H9 (cell line): ENCODE measurements around the gene INTS6. TPM values are rescaled to one million over a fixed set of nuclear protein-coding genes. Genes with fewer than 3 reads are reported as not detected.

ENCODE experiments used
- DNase-seq: peaks from one replicate; pipeline ENCODE4 v3.0.0-alpha.2; 2017
- H2AFZ ChIP-seq: one replicate; pipeline ENCODE4 v1.6.1; 2013; ENCODE audit warnings: mild to moderate bottlenecking, low read length, control low read depth, moderate library complexity
- H2AK5ac ChIP-seq: 2 replicates; pipeline ENCODE4 v1.6.1; 2013; ENCODE audit warnings: low read length, control low read depth, mixed read lengths; ENCODE audit not compliant: insufficient read length
- H2BK120ac ChIP-seq: one replicate; pipeline ENCODE4 v1.6.1; 2013; ENCODE audit warnings: low read depth, mild to moderate bottlenecking, low read length, control low read depth, inconsistent platforms; ENCODE audit not compliant: poor library complexity, severe bottlenecking
- H2BK12ac ChIP-seq: 2 replicates; pipeline ENCODE4 v1.6.1; 2013; ENCODE audit warnings: low read length, control low read depth, mixed read lengths, low read depth; ENCODE audit not compliant: insufficient read length
- H2BK15ac ChIP-seq: 2 replicates; pipeline ENCODE4 v1.6.1; 2013; ENCODE audit warnings: low read depth, low read length, control low read depth
- H2BK20ac ChIP-seq: one replicate; pipeline ENCODE4 v1.6.1; 2013; ENCODE audit warnings: low read depth, mild to moderate bottlenecking, low read length, control low read depth, inconsistent platforms; ENCODE audit not compliant: poor library complexity, severe bottlenecking
- H2BK5ac ChIP-seq: 2 replicates; pipeline ENCODE4 v1.6.1; 2013; ENCODE audit warnings: low read length, control low read depth, mixed read lengths; ENCODE audit not compliant: insufficient read length
- H3K14ac ChIP-seq: 2 replicates; pipeline ENCODE4 v1.6.1; 2013; ENCODE audit warnings: low read length, control low read depth; ENCODE audit not compliant: insufficient read depth
- H3K18ac ChIP-seq: 2 replicates; pipeline ENCODE4 v1.6.1; 2013; ENCODE audit warnings: low read depth, mild to moderate bottlenecking, mixed read lengths, low read length, control low read depth; ENCODE audit not compliant: insufficient read length
- H3K23ac ChIP-seq: 2 replicates; pipeline ENCODE4 v1.6.1; 2013; ENCODE audit warnings: low read length, control low read depth, mixed read lengths, low read depth; ENCODE audit not compliant: insufficient read length
- H3K23me2 ChIP-seq: 2 replicates; pipeline ENCODE4 v1.6.1; 2013; ENCODE audit warnings: low read depth, mild to moderate bottlenecking, mixed read lengths, low read length, control low read depth; ENCODE audit not compliant: insufficient read length, poor library complexity, severe bottlenecking
- H3K27ac ChIP-seq: 2 replicates; pipeline ENCODE4 v1.5.1; 2013; ENCODE audit warnings: low read length, control low read depth, mixed read lengths, low read depth; ENCODE audit not compliant: insufficient read length
- H3K27me3 ChIP-seq: 2 replicates; pipeline ENCODE4 v1.6.1; 2013; ENCODE audit warnings: low read length, control low read depth, inconsistent platforms; ENCODE audit not compliant: insufficient read depth
- H3K4ac ChIP-seq: 2 replicates; pipeline ENCODE4 v1.6.1; 2013; ENCODE audit warnings: low read depth, mild to moderate bottlenecking, control low read depth, inconsistent platforms, low read length, moderate library complexity
- H3K4me1 ChIP-seq: 2 replicates; pipeline ENCODE4 v1.6.1; 2013; ENCODE audit warnings: low read length, control low read depth, inconsistent platforms; ENCODE audit not compliant: insufficient read depth
- H3K4me2 ChIP-seq: 2 replicates; pipeline ENCODE4 v1.6.1; 2013; ENCODE audit warnings: low read length, control low read depth, mixed read lengths; ENCODE audit not compliant: insufficient read length, insufficient read depth
- H3K56ac ChIP-seq: 2 replicates; pipeline ENCODE4 v1.6.1; 2013; ENCODE audit warnings: low read depth, mild to moderate bottlenecking, mixed read lengths, low read length, control low read depth; ENCODE audit not compliant: insufficient read length
- H3K79me1 ChIP-seq: 2 replicates; pipeline ENCODE4 v1.6.1; 2013; ENCODE audit warnings: low read depth, mild to moderate bottlenecking, moderate library complexity, low read length, control low read depth, inconsistent platforms; ENCODE audit not compliant: insufficient read depth, poor library complexity, severe bottlenecking
- H3K79me2 ChIP-seq: 2 replicates; pipeline ENCODE4 v1.6.1; 2013; ENCODE audit warnings: low read length, control low read depth, inconsistent platforms; ENCODE audit not compliant: insufficient read depth
- H3K9ac ChIP-seq: 2 replicates; pipeline ENCODE4 v1.6.1; 2013; ENCODE audit warnings: low read length, control low read depth, mixed read lengths; ENCODE audit not compliant: insufficient read length; ENCODE audit errors: extremely low read depth
- H3K9me3 ChIP-seq: one replicate; pipeline ENCODE4 v1.6.1; 2013; ENCODE audit warnings: low read depth, low read length, inconsistent platforms; ENCODE audit not compliant: control insufficient read depth
- H3T11ph ChIP-seq: one replicate; pipeline ENCODE4 v1.6.1; 2013; ENCODE audit warnings: mild to moderate bottlenecking, low read length, control low read depth, inconsistent platforms
- H4K20me1 ChIP-seq: one replicate; pipeline ENCODE4 v1.6.1; 2013; ENCODE audit not compliant: control insufficient read depth, insufficient read length, insufficient read depth
- H4K5ac ChIP-seq: 2 replicates; pipeline ENCODE4 v1.6.1; 2013; ENCODE audit warnings: low read depth, mild to moderate bottlenecking, mixed read lengths, low read length, control low read depth; ENCODE audit not compliant: insufficient read length
- H4K8ac ChIP-seq: replicated peaks from 2 replicates; pipeline ENCODE4 v1.6.1; 2013; ENCODE audit warnings: low read length, control low read depth, mixed read lengths, low read depth; ENCODE audit not compliant: insufficient read length
- H4K91ac ChIP-seq: 2 replicates; pipeline ENCODE4 v1.6.1; 2013; ENCODE audit warnings: low read depth, mild to moderate bottlenecking, moderate library complexity, mixed read lengths, low read length, control low read depth; ENCODE audit not compliant: insufficient read length
- H3K27ac Mint-ChIP-seq, 3 experiments: 2 replicates in 2 of 3; 3 replicates in 1 of 3; pipeline ENCODE4 v1.8.0; 2020 to 2021; ENCODE audit warnings: mixed read lengths in 3 of 3, mild to moderate bottlenecking in 1 of 3, moderate library complexity in 1 of 3
- H3K27me3 Mint-ChIP-seq: 2 replicates; pipeline ENCODE4 v1.8.0; 2021; ENCODE audit warnings: low read depth, mild to moderate bottlenecking, moderate library complexity, mixed read lengths
- H3K36me3 Mint-ChIP-seq, 3 experiments: 2 replicates in 2 of 3; 3 replicates in 1 of 3; pipeline ENCODE4 v1.8.0; 2020 to 2021; ENCODE audit warnings: low read depth in 3 of 3, mixed read lengths in 3 of 3; ENCODE audit not compliant: insufficient read depth in 1 of 3
- H3K4me1 Mint-ChIP-seq, 2 experiments: 2 replicates each; pipeline ENCODE4 v1.8.0; 2020; ENCODE audit warnings: mixed read lengths in 2 of 2
- H3K4me3 Mint-ChIP-seq, 2 experiments: 2 replicates in 1 of 2; 3 replicates in 1 of 2; pipeline ENCODE4 v1.8.0; 2020 to 2021; ENCODE audit warnings: mild to moderate bottlenecking in 2 of 2, mixed read lengths in 2 of 2, moderate library complexity in 1 of 2
- H3K9me3 Mint-ChIP-seq, 2 experiments: 2 replicates in 1 of 2; 3 replicates in 1 of 2; pipeline ENCODE4 v1.8.0; 2020; ENCODE audit warnings: mild to moderate bottlenecking in 2 of 2, mixed read lengths in 2 of 2, moderate library complexity in 1 of 2
- CTCF ChIP-seq: fragments of 200-600 bp; sonication (generic); conservative IDR thresholded peaks from 3 replicates; pipeline ENCODE4 v1.8.0; 2021; ENCODE audit warnings: antibody characterized with exemption, mild to moderate bottlenecking
- total RNA-seq: library from RNA; stranded (reverse); gene quantifications from 2 replicates; pipeline ENCODE4 v1.2.1, GENCODE V29; 2021

The INTS6 gene
- total RNA-seq, 1 experiment from 2014 or later = 61.2 TPM

DNA sequence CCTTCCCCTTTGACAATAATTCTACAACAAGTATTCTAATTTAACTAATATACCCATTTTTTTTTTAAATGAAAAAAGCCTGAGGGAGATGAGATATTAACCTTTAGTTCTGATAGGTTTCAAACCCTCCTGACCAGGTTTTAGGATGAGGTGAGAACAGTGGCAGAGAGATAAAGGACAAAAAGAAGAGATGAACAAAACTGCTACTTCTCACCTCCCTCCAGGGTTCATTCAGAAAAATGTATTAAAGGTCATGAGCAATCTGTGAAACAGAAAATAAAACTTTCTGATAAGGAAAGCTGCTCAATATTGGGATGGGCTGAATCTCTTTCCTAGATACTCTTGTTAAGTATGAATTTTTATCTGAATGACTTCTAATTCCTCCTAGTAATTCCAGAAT lies 89.2 kb downstream of the INTS6 start:
- Histone ChIP-seq H2AK5ac (no peak overlapping the region), H3K27ac (no peak overlapping the region), H4K8ac (no peak overlapping the region), H4K5ac (no peak overlapping the region), H3K79me2 (no peaks in the 10 kb centered on the region), H2BK5ac (no peak overlapping the region), H2BK120ac (no peak overlapping the region), H3K23ac (no peak overlapping the region), H3K56ac (no peak overlapping the region), H3K9me3 (no peaks in the 10 kb centered on the region), H2AFZ (no peak overlapping the region), H2BK15ac (no peak overlapping the region), H3K79me1 (no peaks in the 10 kb centered on the region), H3K4me1 (no peaks in the 10 kb centered on the region; the same call in 1 of the 2 replicates), H2BK12ac (no peak overlapping the region), H4K91ac (no peak overlapping the region), H3K23me2 (no peaks in the 10 kb centered on the region), H4K20me1 (no peaks in the 10 kb centered on the region), H3T11ph (no peak overlapping the region), H3K4me2 (no peak overlapping the region), H3K27me3 (no peaks in the 10 kb centered on the region), H3K14ac (no peak overlapping the region), H3K4ac (no peak overlapping the region), H3K9ac (no peak overlapping the region), H3K18ac (no peak overlapping the region), H2BK20ac (no peak overlapping the region)
- Mint-ChIP-seq H3K4me3 (no peak overlapping the region), H3K36me3 (peaks cover 4 to 41% (median 33%) of the 10 kb centered on the region in 3 experiments; a peak in 6 of 7 replicates), H3K4me1 (peaks cover 7 to 24% of the 10 kb centered on the region in 2 experiments), H3K27ac (no peak overlapping the region; a peak in 1 of 7 replicates), H3K9me3 (no peaks in the 10 kb centered on the region), H3K27me3 (no peaks in the 10 kb centered on the region)
- no peak for DNase-seq
- TF ChIP-seq CTCF = no peak
